SK-N-SH (cell line): Measurements from ENCODE around the gene CST9. TPM values are rescaled to one million over a fixed set of nuclear protein-coding genes. Genes with fewer than 3 reads are reported as not detected.

Experiments
- CTCF ChIA-PET: fragments of 300-600, 350-600 bp; formaldehyde crosslinking; extraction: SDS; loops from one replicate; lab custom pipeline; 2021; lab: Yijun Ruan, JAX
- POLR2A ChIA-PET: fragments of 350-600 bp; sonication (Branson Sonifier 250); formaldehyde crosslinking; extraction: SDS; loops from one replicate; lab custom pipeline; 2020; ENCODE audit warnings: antibody characterized with exemption, inconsistent platforms; lab: Yijun Ruan, JAX
- DNase-seq: peaks from one replicate; pipeline ENCODE4 v3.0.0; 2012
- H2AFZ ChIP-seq: fragments of 200-600 bp; sonication (generic); 2 replicates; pipeline ENCODE4 v1.8.1; 2016; ENCODE audit warnings: antibody characterized with exemption, mild to moderate bottlenecking, low read depth
- H3F3A ChIP-seq: fragments of 200-600 bp; sonication (generic); replicated peaks from 2 replicates; pipeline ENCODE3; 2016; ENCODE audit warnings: antibody characterized with exemption, mild to moderate bottlenecking; ENCODE audit not compliant: insufficient read depth
- H3K27ac ChIP-seq, 2 experiments: fragments of 200-500 bp in 1 of 2; fragments of 200-600 bp in 1 of 2; sonication (Bioruptor generic) in 1 of 2; sonication (generic), shearing (Covaris generic) in 1 of 2; 2 replicates each; pipeline versions ENCODE4 v1.5.1 to v1.6.1; 2014 to 2016; ENCODE audit warnings: low read depth in 2 of 2, inconsistent platforms in 1 of 2, low read length in 1 of 2, mild to moderate bottlenecking in 1 of 2, mixed read lengths in 1 of 2
- H3K27me3 ChIP-seq: fragments of 200-600 bp; sonication (generic), shearing (Covaris generic); 2 replicates; pipeline ENCODE4 v1.6.1; 2016; ENCODE audit warnings: mixed run types; ENCODE audit not compliant: insufficient read depth
- H3K36me3 ChIP-seq, 2 experiments: fragments of 200-500 bp in 1 of 2; fragments of 200-600 bp in 1 of 2; sonication (Bioruptor generic) in 1 of 2; sonication (generic) in 1 of 2; replicated peaks in 1 of 2; 2 replicates each; pipeline versions ENCODE3 to v1.5.1; 2014 to 2016; ENCODE audit warnings: low read length in 1 of 2, mild to moderate bottlenecking in 1 of 2; ENCODE audit not compliant: insufficient read depth in 2 of 2, control insufficient read depth in 1 of 2
- H3K4me1 ChIP-seq, 2 experiments: fragments of 200-500 bp in 1 of 2; fragments of 200-600 bp in 1 of 2; sonication (Bioruptor generic) in 1 of 2; sonication (generic), shearing (Covaris generic) in 1 of 2; 2 replicates each; pipeline versions ENCODE4 v1.5.1 to v1.6.1; 2014 to 2016; ENCODE audit warnings: low read depth in 1 of 2, low read length in 1 of 2, mixed run types in 1 of 2; ENCODE audit not compliant: insufficient read depth in 2 of 2, control insufficient read depth in 1 of 2
- H3K4me2 ChIP-seq: fragments of 200-600 bp; sonication (generic), shearing (Covaris generic); 2 replicates; pipeline ENCODE4 v1.6.1; 2017; ENCODE audit warnings: mixed run types
- H3K4me3 ChIP-seq, 2 experiments: fragments of 200-500 bp in 1 of 2; fragments of 200-600 bp in 1 of 2; sonication (Bioruptor generic) in 1 of 2; sonication (generic), shearing (Covaris generic) in 1 of 2; 2 replicates each; pipeline versions ENCODE4 v1.5.1 to v1.8.1; 2014 to 2016; ENCODE audit warnings: low read depth in 2 of 2, inconsistent platforms in 1 of 2, low read length in 1 of 2, mild to moderate bottlenecking in 1 of 2, mixed read lengths in 1 of 2, moderate library complexity in 1 of 2
- H3K79me2 ChIP-seq: fragments of 200-600 bp; sonication (generic); 2 replicates; pipeline ENCODE4 v1.8.1; 2017; ENCODE audit warnings: mild to moderate bottlenecking; ENCODE audit not compliant: insufficient read depth
- H3K9ac ChIP-seq: fragments of 200-600 bp; sonication (generic); 2 replicates; pipeline ENCODE4 v1.6.1; 2017; ENCODE audit warnings: mixed run types
- H3K9me2 ChIP-seq: fragments of 200-600 bp; sonication (generic); 2 replicates; pipeline ENCODE4 v1.6.1; 2017; ENCODE audit warnings: mixed run types
- H3K9me3 ChIP-seq: fragments of 200-600 bp; sonication (generic); 2 replicates; pipeline ENCODE4 v1.6.1; 2017; ENCODE audit warnings: mixed run types, mild to moderate bottlenecking, moderate library complexity
- H4K20me1 ChIP-seq: fragments of 200-600 bp; sonication (generic); 2 replicates; pipeline ENCODE4 v1.6.1; 2017; ENCODE audit warnings: mild to moderate bottlenecking, mixed run types; ENCODE audit not compliant: insufficient read depth
- CHD2 ChIP-seq: fragments of 150-350 bp; IDR thresholded peaks from 2 replicates; pipeline ENCODE4 v1.6.1; 2018; ENCODE audit warnings: low read length; ENCODE audit not compliant: partially characterized antibody
- FOSL2 ChIP-seq: IDR thresholded peaks from 2 replicates; pipeline ENCODE4 v1.4.0; 2012; ENCODE audit warnings: low read depth, mild to moderate bottlenecking, moderate library complexity, borderline replicate concordance
- GATA2 ChIP-seq: sonication (generic); formaldehyde crosslinking; IDR thresholded peaks from 2 replicates; pipeline ENCODE4 v1.5.0; 2020; ENCODE audit warnings: mild to moderate bottlenecking, missing genetic modification reagents
- JUND ChIP-seq: IDR thresholded peaks from 2 replicates; pipeline ENCODE4 v1.4.0; 2012
- MEF2A ChIP-seq: IDR thresholded peaks from 2 replicates; pipeline ENCODE4 v1.4.0; 2012; ENCODE audit warnings: low read depth, borderline replicate concordance
- MXI1 ChIP-seq: IDR thresholded peaks from 2 replicates; pipeline ENCODE4 v1.6.1; 2012; ENCODE audit warnings: mild to moderate bottlenecking, low read depth, low read length, improper control_type of control experiment
- RCOR1 ChIP-seq: fragments of 150-350 bp; IDR thresholded peaks from 2 replicates; pipeline ENCODE4 v1.6.1; 2017; ENCODE audit warnings: antibody characterized with exemption, low read length
- RFX5 ChIP-seq: IDR thresholded peaks from 2 replicates; pipeline ENCODE4 v1.6.1; 2012; ENCODE audit warnings: mild to moderate bottlenecking, improper control_type of control experiment, low read length
- RXRA ChIP-seq: IDR thresholded peaks from 2 replicates; pipeline ENCODE4 v1.4.0; 2012; ENCODE audit warnings: low read depth, mild to moderate bottlenecking, borderline replicate concordance
- SMC3 ChIP-seq: IDR thresholded peaks from 2 replicates; pipeline ENCODE4 v1.6.1; 2012; ENCODE audit warnings: low read depth, low read length, improper control_type of control experiment
- TCF12 ChIP-seq: IDR thresholded peaks from 2 replicates; pipeline ENCODE4 v1.4.0; 2012
- TEAD4 ChIP-seq: IDR thresholded peaks from 2 replicates; pipeline ENCODE4 v1.4.0; 2012; ENCODE audit warnings: mild to moderate bottlenecking, borderline replicate concordance; ENCODE audit not compliant: insufficient read depth
- YY1 ChIP-seq: IDR thresholded peaks from 2 replicates; pipeline ENCODE4 v1.4.0; 2012; ENCODE audit warnings: low read depth, mild to moderate bottlenecking
- WGBS: methylation state at CpG from one replicate; pipeline ENCODE4 v1.1.6; 2017; ENCODE audit warnings: low lambda C conversion rate; 5-methylcytosine and 5-hydroxymethylcytosine counted together
- polyA plus RNA-seq, 3 experiments: library from polyadenylated mRNA; depleted of rRNA; stranded (reverse); fragments of >200 nt; gene quantifications; 2 replicates each; pipeline ENCODE4 v1.2.3, GENCODE V29; 2012
- TF ChIP-seq, protein P1 (sequence below): IDR thresholded peaks from 2 replicates; pipeline ENCODE4 v1.4.0; 2012; ENCODE audit warnings: low read depth, borderline replicate concordance
- TF ChIP-seq, protein P2 (sequence below): IDR thresholded peaks from 2 replicates; pipeline ENCODE4 v1.4.0; 2012; ENCODE audit warnings: low read depth
- TF ChIP-seq, protein P3 (sequence below): IDR thresholded peaks from 2 replicates; pipeline ENCODE4; 2012
- TF ChIP-seq, protein P4 (sequence below): fragments of 150-350 bp; IDR thresholded peaks from 2 replicates; pipeline ENCODE4 v1.6.1; 2016; ENCODE audit warnings: mild to moderate bottlenecking, low read depth, low read length
- TF ChIP-seq, protein P5 (sequence below): IDR thresholded peaks from 2 replicates; pipeline ENCODE4 v1.6.1; 2012; ENCODE audit warnings: mild to moderate bottlenecking, low read depth, low read length, moderate library complexity
- TF ChIP-seq, protein P6 (sequence below): fragments of 150-350 bp; IDR thresholded peaks from 2 replicates; pipeline ENCODE4 v1.6.1; 2017; ENCODE audit warnings: antibody characterized with exemption, low read length, low read depth, borderline replicate concordance

Gene CST9
- polyA plus RNA-seq, 1 of the 3 experiments (the other 2 are of a cell fraction), result not detected

DNA sequence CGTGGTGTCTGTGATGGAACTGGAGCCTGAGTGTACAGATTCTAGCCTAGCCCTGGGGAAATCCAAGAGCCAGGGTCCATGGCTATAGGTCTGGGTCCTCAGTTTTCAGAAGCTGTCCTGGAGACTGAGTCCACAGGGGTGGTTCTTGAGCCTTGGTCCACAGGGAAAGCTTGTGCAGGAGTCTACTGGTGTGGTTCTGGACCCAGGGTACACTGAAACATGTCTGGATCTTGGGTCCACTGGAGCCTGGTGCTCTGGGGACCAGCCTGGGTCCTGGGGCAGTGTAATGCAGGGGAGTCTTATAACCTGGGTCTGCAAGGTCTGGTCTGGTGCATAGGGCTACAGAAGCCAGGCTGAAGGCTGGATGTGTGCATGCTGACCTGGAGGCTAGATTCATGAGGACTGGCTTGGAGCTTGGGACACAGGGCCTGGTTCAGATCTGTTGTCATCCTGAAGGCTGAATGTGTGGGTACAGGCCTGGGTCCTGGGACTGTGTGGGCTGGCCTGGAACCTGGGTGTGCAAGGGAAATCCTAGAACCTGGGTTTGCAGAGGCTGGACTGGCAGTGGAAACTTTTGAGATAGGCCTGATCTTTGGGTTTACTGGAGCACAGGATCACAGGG lies 42.9 kb downstream of the CST9 start:
- no peak for TF ChIP-seq SMC3
- no peak for TF ChIP-seq RFX5
- TF ChIP-seq CHD2, result no peak
- TF ChIP-seq MXI1, result no peak
- TF ChIP-seq RCOR1, result no peak
- TF ChIP-seq GATA2 (CRISPR knock-in tag), result no peak
- no peak for TF ChIP-seq MEF2A
- TF ChIP-seq RXRA, result no peak
- TF ChIP-seq, protein P1, sequence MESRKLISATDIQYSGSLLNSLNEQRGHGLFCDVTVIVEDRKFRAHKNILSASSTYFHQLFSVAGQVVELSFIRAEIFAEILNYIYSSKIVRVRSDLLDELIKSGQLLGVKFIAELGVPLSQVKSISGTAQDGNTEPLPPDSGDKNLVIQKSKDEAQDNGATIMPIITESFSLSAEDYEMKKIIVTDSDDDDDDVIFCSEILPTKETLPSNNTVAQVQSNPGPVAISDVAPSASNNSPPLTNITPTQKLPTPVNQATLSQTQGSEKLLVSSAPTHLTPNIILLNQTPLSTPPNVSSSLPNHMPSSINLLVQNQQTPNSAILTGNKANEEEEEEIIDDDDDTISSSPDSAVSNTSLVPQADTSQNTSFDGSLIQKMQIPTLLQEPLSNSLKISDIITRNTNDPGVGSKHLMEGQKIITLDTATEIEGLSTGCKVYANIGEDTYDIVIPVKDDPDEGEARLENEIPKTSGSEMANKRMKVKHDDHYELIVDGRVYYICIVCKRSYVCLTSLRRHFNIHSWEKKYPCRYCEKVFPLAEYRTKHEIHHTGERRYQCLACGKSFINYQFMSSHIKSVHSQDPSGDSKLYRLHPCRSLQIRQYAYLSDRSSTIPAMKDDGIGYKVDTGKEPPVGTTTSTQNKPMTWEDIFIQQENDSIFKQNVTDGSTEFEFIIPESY, result no peak
- no peak for TF ChIP-seq JUND
- TF ChIP-seq, protein P2, sequence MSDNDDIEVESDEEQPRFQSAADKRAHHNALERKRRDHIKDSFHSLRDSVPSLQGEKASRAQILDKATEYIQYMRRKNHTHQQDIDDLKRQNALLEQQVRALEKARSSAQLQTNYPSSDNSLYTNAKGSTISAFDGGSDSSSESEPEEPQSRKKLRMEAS, result no peak
- TF ChIP-seq TCF12, result no peak
- TF ChIP-seq YY1, result no peak
- no peak for TF ChIP-seq TEAD4
- Histone ChIP-seq H3K4me3 (no peak overlapping the region), H3K79me2 (no peaks in the 10 kb centered on the region), H3K9me3 (no peaks in the 10 kb centered on the region), H3K36me3 (no peaks in the 10 kb centered on the region), H3K27ac (no peak overlapping the region), H4K20me1 (no peaks in the 10 kb centered on the region), H3K4me2 (no peak overlapping the region), H3K27me3 (no peaks in the 10 kb centered on the region), H3F3A (no peaks in the 10 kb centered on the region), H2AFZ (no peak overlapping the region), H3K9me2 (no peaks in the 10 kb centered on the region), H3K9ac (no peak overlapping the region), H3K4me1 (no peaks in the 10 kb centered on the region)
- WGBS, result 17% methylated on average over 1 of the region's 1 CpG
- CTCF ChIA-PET, result no interaction called here
- DNase-seq, result no peak
- POLR2A ChIA-PET, result interaction anchor here (0.5 kb wide), 1 partner anchor 261 kb away, joined by 3 read pairs; no protein-coding TSS in a partner anchor

DNA sequence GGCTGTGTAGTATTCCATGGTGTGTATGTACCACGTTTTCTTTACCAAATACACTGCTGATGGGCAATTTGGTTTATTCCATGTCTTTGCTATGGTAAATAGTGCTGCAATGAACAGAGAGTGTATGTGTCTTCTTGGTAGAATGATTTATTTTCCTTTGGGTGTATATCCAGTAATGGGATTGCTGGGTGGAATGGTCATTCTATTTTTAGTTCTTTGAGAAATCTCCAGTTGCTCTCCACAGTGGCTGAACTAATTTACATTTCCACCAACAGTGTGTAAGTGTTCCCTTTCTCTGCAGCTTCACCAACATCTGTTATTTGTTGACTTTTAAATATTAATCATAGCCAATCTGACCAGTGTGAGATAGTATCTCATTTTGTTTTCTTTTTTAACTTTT lies 51.3 kb downstream of the CST9 start:
- CTCF ChIA-PET, result no interaction called here
- POLR2A ChIA-PET, result no interaction called here
- H3K4me3 ChIP-seq, result no peak overlapping the region
- TF ChIP-seq, protein P3, sequence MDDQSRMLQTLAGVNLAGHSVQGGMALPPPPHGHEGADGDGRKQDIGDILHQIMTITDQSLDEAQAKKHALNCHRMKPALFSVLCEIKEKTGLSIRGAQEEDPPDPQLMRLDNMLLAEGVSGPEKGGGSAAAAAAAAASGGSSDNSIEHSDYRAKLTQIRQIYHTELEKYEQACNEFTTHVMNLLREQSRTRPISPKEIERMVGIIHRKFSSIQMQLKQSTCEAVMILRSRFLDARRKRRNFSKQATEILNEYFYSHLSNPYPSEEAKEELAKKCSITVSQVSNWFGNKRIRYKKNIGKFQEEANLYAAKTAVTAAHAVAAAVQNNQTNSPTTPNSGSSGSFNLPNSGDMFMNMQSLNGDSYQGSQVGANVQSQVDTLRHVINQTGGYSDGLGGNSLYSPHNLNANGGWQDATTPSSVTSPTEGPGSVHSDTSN, result no peak
- no peak for TF ChIP-seq FOSL2
- no peak for TF ChIP-seq RXRA
- TF ChIP-seq, protein P4, sequence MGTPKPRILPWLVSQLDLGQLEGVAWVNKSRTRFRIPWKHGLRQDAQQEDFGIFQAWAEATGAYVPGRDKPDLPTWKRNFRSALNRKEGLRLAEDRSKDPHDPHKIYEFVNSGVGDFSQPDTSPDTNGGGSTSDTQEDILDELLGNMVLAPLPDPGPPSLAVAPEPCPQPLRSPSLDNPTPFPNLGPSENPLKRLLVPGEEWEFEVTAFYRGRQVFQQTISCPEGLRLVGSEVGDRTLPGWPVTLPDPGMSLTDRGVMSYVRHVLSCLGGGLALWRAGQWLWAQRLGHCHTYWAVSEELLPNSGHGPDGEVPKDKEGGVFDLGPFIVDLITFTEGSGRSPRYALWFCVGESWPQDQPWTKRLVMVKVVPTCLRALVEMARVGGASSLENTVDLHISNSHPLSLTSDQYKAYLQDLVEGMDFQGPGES, result no peak
- no peak for TF ChIP-seq SMC3
- TF ChIP-seq, protein P5, sequence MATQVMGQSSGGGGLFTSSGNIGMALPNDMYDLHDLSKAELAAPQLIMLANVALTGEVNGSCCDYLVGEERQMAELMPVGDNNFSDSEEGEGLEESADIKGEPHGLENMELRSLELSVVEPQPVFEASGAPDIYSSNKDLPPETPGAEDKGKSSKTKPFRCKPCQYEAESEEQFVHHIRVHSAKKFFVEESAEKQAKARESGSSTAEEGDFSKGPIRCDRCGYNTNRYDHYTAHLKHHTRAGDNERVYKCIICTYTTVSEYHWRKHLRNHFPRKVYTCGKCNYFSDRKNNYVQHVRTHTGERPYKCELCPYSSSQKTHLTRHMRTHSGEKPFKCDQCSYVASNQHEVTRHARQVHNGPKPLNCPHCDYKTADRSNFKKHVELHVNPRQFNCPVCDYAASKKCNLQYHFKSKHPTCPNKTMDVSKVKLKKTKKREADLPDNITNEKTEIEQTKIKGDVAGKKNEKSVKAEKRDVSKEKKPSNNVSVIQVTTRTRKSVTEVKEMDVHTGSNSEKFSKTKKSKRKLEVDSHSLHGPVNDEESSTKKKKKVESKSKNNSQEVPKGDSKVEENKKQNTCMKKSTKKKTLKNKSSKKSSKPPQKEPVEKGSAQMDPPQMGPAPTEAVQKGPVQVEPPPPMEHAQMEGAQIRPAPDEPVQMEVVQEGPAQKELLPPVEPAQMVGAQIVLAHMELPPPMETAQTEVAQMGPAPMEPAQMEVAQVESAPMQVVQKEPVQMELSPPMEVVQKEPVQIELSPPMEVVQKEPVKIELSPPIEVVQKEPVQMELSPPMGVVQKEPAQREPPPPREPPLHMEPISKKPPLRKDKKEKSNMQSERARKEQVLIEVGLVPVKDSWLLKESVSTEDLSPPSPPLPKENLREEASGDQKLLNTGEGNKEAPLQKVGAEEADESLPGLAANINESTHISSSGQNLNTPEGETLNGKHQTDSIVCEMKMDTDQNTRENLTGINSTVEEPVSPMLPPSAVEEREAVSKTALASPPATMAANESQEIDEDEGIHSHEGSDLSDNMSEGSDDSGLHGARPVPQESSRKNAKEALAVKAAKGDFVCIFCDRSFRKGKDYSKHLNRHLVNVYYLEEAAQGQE, result no peak
- TF ChIP-seq, protein P6, sequence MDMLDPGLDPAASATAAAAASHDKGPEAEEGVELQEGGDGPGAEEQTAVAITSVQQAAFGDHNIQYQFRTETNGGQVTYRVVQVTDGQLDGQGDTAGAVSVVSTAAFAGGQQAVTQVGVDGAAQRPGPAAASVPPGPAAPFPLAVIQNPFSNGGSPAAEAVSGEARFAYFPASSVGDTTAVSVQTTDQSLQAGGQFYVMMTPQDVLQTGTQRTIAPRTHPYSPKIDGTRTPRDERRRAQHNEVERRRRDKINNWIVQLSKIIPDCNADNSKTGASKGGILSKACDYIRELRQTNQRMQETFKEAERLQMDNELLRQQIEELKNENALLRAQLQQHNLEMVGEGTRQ, result no peak
- no peak for TF ChIP-seq MEF2A

More for the DNA sequence above, 51.3 kb downstream of the CST9 start:
- no peak overlapping the region for H3K4me2 ChIP-seq
- H3K9me2 ChIP-seq, result no peaks in the 10 kb centered on the region
- H3K79me2 ChIP-seq, result no peaks in the 10 kb centered on the region
- no peaks in the 10 kb centered on the region for H3K4me1 ChIP-seq
- no peak overlapping the region for H3K27ac ChIP-seq
- no peaks in the 10 kb centered on the region for H3K36me3 ChIP-seq
- DNase-seq, result no peak
- no peaks in the 10 kb centered on the region for H3K27me3 ChIP-seq
- WGBS, result 4% methylated on average over 1 of the region's 1 CpG
- no peaks in the 10 kb centered on the region for H3K9me3 ChIP-seq
- H3F3A ChIP-seq, result no peaks in the 10 kb centered on the region
- H2AFZ ChIP-seq, result no peak overlapping the region
- no peaks in the 10 kb centered on the region for H4K20me1 ChIP-seq
- H3K9ac ChIP-seq, result no peak overlapping the region
